Measurements from ENCODE around the gene SLC22A12. TPM values are rescaled to one million over a fixed set of nuclear protein-coding genes. Genes with fewer than 3 reads are reported as not detected.

SLC22A12 gene
- total RNA-seq, 1 donor from 2014 or later: not detected

DNA sequence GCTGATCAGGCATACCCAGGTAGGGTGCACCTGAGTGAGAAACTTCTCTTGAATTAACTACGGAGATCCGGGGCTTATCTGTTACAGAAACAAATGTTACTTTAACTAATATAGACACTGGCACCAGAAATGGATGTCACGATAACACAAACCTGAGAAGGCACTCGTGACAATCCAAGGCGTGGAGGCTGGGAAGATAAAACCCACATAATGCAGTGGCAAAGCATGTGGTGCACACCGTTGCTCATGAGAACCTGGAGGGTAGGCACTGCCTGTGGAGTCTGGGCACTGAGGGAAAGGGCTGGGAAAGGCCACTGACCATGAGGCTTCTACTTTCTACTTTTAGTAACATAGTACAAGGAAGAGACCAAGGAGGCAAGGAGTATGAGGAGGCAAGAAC lies 22.6 kb downstream of the SLC22A12 start:
- ATAC-seq: no peak

DNA sequence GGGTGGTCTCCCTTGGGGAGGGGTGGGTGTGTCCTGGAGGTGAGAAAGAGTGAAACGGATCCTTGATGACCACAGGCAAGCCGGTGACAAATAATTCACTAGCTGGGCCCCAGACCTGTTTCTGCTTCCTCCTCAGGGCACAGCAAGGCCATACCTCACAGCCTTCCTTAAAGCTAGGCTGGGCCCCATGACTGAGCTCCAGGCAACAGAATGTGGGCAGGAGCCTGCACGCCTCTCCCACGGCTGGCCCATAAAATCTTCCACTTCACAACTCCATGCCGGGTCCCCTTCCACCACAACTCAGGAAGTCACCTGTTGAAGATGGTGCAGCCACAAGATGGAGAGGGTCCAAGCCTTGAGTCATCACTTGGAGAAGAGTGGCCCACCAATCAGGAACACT lies 23.9 kb downstream of the SLC22A12 start:
- DNase-seq (ENCODE audit: missing footprints): no peak
- intact Hi-C loops (cut with DNase I): no loop called here
- no peak for ATAC-seq

More for the DNA sequence above, 22.6 kb downstream of the SLC22A12 start:
- intact Hi-C loops (cut with DNase I): no loop called here
- DNase-seq (ENCODE audit: missing footprints): no peak

DNA sequence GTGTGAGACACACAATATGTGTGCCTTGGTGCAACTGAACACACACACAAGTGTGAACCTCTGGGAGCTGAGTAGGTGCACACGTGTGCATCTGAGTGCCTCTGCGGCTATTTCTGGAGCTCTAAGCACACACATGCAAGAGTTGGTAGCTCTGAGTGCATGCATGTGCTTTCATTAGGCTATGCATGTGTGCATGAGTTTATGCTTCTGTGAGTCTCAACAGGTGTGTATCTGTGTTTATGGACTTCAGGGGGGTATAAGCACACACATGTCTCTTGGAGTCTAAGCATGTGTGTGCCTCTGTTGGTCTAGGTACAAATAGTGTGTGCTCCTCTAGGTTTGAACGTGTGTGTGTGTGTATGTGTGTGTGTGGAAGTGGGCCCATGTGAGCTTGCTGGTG lies 25.8 kb downstream of the SLC22A12 start:
- intact Hi-C loops (cut with DNase I): no loop called here
- DNase-seq (ENCODE audit: missing footprints) (no peak), ATAC-seq (no peak)

DNA sequence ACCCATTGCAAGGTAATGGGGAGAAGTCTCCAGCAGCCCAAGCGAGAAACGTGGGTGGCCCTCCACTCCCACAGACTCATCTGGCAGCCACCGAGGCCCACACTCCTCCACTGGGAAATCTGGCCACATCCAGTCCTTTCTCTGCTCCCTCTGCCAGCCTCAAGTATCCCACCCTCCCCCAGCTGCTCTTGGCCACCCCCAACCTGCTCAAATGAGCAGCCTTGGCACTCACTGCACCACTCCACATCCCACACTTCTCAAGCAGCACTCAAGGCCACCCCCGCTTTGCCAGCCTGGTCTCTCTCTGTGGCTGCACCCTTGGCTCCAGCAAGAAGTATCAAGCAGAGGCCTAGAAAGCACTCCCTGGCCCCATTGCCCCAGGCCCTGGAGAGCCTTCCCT lies 28.2 kb downstream of the SLC22A12 start:
- intact Hi-C loops (cut with DNase I): no loop called here
- no peak for ATAC-seq
- DNase-seq (ENCODE audit: missing footprints): peak; percentile 30

DNA sequence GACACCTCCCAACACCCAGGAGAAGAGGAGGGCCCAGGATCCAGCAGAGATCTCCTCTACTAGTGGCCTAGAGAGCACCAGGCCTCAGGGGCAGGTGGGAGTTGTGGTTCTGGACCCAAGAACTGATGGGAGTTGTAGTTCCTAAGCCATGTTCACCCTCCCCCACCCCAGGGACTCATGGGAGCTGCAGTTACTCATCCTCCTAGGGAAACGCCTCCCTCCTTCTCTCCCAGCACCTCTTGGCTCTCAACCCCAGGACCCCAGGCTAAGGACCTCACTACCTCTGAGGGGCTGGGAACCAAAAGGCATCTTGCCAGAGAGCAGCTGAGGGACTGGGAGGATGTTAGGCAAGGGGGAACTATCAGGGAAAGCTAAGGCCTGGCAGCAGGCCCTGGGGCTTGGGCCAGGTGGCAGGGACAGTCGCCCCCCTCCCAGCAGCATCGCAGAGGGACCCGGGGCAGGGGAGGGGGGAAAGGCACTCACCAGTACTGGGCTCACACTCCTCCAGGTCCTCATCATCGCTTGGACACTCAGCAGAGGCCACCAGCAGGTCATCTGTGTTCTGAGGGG lies 28.9 kb downstream of the SLC22A12 start:
- peak; percentile 50 for ATAC-seq
- peak; percentile 46 for DNase-seq (ENCODE audit: missing footprints)
- intact Hi-C loops (cut with DNase I): no loop called here

DNA sequence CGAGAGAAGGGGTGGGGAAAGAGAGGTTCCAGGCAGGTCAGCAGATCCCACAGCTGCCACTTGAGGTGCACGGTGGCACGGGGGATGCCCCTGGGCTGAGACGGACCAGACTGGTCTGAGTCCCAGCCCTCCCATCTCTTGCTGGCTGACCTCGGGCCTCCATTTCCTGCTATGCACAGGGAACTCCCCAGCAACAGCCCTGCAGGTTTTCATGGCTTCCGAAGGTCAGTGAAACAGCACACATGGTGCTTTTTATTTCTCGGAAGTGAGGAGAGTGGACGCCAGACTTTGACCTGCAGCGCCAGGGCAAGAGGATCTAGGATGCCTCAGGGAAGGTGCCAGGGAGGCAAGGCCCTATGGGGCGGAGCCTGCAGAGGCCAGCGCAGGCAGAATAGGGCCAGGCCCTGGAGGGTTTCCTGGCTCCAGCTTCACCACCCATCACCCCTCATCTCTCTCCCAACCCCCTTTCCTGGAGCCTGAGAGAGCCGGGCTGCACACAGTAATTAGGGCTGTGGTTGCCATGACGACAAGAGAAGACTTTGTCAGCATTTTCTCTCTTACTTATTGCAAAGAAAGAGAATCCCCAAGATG lies 29.5 kb downstream of the SLC22A12 start:
- no peak for DNase-seq (ENCODE audit: missing footprints)
- intact Hi-C loops (cut with DNase I): no loop called here
- ATAC-seq: no peak

DNA sequence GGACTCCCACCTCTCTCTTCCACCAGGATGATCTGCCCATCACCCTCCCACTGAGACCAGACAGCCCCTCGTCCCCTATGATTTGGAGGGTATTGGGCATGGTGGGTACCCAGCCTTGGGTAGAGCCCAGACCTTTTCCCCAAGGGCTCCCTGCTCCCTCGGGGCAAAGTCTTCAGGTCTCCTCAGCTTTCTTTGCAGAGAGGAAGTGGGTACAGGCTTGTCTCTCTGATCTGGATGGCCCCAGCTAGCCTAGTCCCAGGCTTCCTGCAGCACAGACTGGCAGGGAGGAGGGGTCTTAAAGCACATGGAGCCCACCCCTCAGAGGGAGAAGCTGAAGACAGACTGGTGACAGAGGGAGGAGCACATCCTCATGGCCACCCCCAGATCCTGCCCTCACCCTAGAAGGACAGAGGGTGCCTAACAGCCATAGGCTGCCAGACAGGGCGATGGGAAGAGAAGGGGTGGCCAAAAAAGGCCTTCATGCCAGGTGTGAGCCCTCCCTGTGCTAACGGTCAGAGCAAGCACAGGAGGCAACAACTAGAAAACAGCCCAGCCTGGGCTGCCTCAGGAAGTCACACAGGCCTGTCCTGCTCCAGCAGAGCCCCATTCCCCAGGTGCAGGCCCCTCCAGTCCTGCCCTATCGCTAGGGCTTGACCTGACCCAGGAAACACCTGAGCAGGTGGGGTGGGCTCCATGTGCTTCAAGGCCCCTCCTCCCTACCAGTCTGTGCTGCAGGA lies 30.4 kb downstream of the SLC22A12 start:
- intact Hi-C loops (cut with DNase I): no loop called here

DNA sequence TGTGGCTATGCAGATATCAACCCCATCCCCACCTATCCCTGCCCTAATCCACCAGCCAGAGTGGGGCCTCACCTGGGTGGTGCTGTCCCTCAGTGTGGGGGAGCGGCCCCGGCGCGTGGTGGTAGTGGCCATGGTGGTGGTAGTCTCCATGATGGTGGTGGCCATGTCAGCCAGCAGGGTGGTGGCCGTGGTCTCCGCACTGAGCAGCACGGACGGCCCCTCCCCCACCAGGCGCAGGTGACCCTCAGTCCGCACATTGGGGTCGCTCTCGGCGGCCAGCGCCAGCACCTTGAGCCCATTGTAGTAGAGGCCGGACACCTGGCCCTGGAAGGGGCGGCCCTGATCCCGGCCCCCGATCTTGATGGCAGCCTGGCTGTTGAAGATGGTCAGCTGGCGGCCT lies 31.7 kb downstream of the SLC22A12 start:
- intact Hi-C loops (cut with DNase I): no loop called here
- ATAC-seq (no peak), DNase-seq (ENCODE audit: missing footprints) (no peak)

More for the DNA sequence above, 30.4 kb downstream of the SLC22A12 start:
- DNase-seq (ENCODE audit: missing footprints) (no peak), ATAC-seq (no peak)

DNA sequence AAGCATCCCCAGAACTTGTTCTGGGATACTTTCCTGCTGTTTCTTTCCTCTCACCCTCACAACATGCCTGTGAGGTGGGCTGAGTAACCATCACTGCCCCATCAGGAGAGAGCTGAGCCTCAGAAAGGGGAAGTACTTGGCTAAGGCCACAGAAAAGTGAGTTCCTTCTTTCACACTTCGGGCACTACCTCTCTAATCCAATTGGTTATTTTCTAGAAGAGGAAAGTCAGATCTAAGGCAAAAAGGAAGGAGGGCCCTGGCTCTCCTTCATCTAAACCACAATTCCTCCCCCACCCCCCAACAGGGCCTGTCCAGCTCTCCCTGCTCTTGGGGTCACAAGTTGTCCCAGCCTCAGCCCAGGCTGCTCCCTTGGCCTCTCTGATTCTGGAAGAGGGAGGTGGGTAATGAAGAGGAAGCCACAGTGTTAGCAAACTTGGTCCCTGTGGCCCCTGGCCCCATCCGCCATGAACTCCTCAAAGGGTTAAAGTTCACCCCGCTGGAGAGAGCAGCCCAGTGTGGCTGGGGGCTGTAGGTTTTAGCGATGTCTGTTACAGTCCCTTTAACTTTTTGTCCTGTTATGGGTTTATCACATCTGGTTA lies 34.0 kb downstream of the SLC22A12 start:
- DNase-seq (ENCODE audit: missing footprints) (no peak), ATAC-seq (no peak)
- intact Hi-C loops (cut with DNase I): no loop called here

DNA sequence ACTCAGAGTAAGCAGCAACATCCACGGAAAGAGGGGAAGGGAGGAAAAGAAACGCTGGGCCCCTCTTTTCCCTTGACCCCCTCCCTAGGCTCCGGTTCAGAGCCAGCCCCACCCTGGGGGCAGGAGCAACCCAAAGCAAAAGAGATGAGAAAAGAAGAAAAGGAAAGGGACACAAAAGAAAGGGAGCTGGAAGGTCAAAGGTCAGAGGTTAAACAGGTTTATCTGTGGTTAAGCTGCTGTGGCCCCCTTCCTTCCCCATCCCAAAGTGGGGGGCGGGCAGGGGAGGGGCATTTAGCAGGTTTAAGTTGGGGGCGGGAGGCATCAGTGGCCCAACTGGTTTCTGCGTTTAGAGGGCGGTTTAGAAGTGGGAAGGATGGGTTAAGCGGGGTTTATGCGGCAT lies 35.6 kb downstream of the SLC22A12 start:
- ATAC-seq (no peak), DNase-seq (ENCODE audit: missing footprints) (no peak)
- intact Hi-C loops (cut with DNase I): no loop called here

DNA sequence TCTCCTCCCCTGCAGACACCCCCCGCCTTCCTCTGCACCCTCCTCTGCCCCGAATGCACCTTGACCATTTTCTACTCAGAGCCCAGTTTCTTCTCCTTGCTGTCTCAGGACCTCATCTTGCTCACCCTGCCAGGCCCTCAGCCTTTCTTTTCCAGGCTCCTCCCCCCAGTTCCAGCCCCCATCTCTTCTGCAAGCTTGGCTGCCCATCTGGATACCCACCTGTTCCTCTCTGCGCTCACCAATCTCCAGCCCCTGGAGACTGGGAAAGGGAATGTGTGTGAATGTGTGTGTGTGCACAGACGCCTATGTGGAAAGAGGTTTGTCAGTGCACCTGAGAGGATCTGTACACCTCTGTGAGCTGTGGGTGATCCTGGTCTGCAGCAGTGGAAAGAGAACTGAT lies 36.4 kb downstream of the SLC22A12 start:
- intact Hi-C loops (cut with DNase I): no loop called here
- no peak for DNase-seq (ENCODE audit: missing footprints)
- no peak for ATAC-seq

DNA sequence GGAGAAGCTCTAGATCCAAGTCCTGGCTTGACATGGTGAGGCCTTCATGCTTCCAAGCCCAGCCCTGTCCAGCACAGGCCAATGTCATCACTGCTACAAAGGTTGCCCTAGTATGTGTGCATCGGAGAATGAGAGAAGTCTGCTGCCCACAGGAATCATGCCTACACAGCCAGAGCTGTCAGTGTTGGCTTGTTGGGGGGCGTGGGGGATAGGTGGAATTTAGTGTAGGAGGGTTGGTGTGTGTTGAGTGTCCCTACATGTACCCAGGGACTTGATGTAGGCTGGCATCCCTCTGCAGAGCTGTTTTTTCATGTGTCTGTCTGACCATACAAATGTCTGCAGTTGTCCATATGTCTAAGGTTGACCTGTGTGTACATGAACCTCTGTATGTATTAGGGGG lies 37.6 kb downstream of the SLC22A12 start:
- DNase-seq (ENCODE audit: missing footprints) (no peak), ATAC-seq (no peak)
- intact Hi-C loops (cut with DNase I): no loop called here

DNA sequence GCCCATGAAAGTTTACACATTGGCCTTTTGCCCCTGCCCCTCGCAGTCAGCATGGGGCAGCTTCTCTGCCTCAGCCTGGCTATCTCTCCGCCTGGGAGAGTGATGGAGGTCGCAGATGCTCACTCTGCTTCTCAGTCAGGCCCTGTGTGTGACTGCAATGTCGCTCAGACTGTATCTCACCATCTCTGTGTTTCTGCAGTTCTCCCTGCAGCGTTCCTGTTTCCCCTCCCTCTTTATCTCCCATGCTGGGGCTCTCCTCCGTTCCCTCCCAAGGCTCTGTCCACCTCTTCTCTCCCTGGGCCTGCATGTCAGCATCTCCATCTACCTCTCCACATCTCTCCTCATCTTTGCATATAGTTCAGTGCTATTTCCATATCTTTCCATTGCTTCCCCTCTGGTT lies 38.1 kb downstream of the SLC22A12 start:
- no peak for DNase-seq (ENCODE audit: missing footprints)
- no peak for ATAC-seq
- intact Hi-C loops (cut with DNase I): no loop called here

DNA sequence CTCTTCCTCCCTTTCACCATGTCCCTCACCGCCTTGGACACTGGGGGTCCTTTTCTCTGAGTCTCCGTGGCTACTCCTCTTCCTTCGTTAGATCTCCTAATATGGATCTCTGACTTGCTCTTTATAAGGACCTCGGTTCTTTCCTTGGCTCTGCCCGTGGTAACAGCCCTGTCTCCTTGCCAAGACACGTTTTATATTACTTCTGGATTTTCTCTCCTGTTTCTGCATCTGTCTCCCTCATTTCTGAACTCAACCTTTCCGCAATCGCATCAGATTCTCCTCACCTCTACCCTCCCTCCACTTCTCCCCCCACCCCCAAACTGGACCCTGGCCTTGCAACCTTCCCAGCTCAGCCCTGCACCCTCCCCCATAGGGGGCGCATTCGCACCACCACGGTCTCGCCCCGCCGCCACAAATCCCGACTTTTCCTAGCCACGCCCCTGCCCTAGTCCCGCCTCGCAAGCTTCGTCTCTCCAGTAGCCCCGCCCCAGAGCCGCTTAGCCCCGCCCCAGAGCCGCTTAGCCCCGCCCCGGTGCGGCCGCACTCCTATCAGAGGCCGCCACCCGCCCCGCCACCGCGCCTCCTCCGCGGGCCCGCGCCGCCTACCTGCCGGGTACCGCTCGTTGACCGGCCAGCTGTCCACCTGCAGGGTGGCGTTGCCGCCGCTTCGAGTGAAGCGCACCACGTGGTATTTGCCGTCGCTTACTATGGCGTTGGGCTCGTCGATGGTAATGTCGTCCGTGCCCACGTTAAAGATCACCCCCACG lies 39.0 kb downstream of the SLC22A12 start:
- intact Hi-C loops (cut with DNase I): no loop called here
- peak; percentile 24 for ATAC-seq
- DNase-seq (ENCODE audit: missing footprints): no peak

DNA sequence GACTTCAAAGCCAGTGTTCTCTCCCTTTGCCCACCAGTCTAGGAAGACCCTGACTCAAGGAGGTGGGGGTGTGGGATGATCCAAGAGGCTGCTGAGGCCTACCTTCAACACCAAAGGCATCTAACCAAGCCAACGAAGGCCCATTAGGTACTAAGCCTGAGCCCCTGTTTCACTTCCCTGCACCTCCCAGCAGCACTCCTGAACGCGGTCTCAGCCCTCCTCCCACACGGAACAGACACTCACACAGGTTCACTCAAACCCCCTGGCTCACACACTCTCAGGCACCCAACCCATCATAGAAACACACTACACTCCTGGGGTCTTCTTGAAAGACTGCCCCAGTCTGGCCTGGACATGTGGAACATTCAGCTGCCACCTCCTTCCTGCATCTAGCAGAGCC lies 40.7 kb downstream of the SLC22A12 start:
- ATAC-seq (no peak), DNase-seq (ENCODE audit: missing footprints) (no peak)
- intact Hi-C loops (cut with DNase I): no loop called here

DNA sequence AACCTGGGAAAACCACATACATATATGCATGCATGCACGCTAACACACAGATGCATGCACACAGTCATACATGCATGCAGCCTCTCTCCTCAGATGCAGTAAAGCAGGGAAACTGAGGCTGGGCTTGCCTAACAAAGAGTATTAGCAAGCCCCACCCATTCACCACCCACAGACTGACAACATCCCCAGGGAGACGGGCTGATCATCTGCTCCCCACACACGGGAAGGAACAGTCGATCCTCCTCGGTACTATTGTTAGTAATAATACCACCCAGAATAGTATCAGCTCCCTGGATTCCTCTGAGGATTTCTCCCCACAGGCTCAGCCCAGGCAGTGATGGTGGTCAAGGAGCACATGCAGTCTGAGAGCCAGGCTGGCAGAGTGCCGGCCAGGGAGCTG lies 41.2 kb downstream of the SLC22A12 start:
- intact Hi-C loops (cut with DNase I): no loop called here
- ATAC-seq (no peak), DNase-seq (ENCODE audit: missing footprints) (no peak)

DNA sequence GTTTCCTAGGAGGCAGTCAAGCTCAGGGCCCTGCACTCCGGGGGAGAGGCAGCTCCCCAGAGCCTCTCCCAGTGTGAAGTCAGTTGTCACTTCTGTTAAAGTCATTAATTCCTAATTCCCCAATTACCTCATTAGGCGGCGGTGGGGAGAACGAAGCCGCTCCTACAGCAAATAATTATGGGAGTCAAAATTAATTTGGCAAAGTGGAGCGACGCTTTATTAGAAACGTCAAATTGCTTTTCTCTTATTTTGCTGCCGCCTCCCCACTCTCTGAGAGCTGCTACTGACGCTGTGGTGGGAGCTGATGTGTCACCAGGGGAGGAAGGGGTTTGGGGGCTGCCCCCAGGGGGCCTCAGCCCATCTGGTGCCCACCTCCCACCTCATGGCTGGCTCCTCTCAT lies 41.6 kb downstream of the SLC22A12 start:
- DNase-seq (ENCODE audit: missing footprints) (no peak), ATAC-seq (no peak)
- intact Hi-C loops (cut with DNase I): no loop called here

DNA sequence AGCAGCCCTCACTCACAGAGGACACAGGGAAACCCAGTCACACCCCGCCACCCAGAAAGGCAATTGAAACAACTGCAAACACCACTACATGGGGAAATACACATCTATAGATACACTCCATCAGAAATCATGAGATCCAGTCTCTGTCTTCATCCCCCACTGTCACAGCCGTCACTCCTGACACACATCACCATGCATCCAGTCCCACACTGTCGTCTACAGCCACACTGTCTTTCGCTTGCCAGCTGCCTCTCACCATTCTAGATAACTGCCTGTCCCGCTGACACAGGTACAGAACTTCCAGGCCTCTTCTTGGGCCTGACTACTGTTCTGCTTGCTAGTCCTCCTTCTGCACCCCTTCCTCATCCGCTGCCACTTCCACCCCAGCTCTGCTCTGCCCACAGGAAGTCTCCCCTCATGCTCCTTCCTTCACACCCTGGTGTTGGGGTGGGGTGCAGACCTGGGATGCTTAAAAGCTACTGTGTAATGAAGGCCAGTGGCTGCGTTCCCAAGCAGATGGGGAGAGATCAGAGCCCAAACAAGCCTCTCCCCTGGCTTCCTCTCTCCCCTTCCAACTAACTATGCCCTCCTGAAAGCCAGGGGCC lies 42.6 kb downstream of the SLC22A12 start:
- intact Hi-C loops (cut with DNase I): no loop called here
- ATAC-seq (no peak), DNase-seq (ENCODE audit: missing footprints) (no peak)

Measured in Right ventricle myocardium inferior (tissue), 1 donor.